SU-DHL-6 (cell line): ENCODE data around the gene RAD51B.

ENCODE experiments used
- H2AFZ ChIP-seq: fragments of 200-600 bp; sonication (generic); 2 replicates; pipeline ENCODE4 v1.6.1; 2014; ENCODE audit warnings: low read depth, mild to moderate bottlenecking, moderate library complexity, mixed read lengths, antibody characterized with exemption, low read length; ENCODE audit not compliant: severe bottlenecking
- H3F3A ChIP-seq: fragments of 200-600 bp; shearing (Covaris generic); 2 replicates; pipeline ENCODE4 v1.6.0; 2016; ENCODE audit warnings: antibody characterized with exemption, mild to moderate bottlenecking; ENCODE audit not compliant: insufficient read depth
- H3K27ac ChIP-seq: fragments of 200-600 bp; sonication (generic); 2 replicates; pipeline ENCODE4 v1.5.1; 2016; ENCODE audit warnings: low read depth, mild to moderate bottlenecking, low read length, moderate library complexity, mixed read lengths
- H3K27me3 ChIP-seq: fragments of 200-600 bp; sonication (generic), shearing (Covaris generic); 2 replicates; pipeline ENCODE4 v1.6.0; 2014; ENCODE audit warnings: mild to moderate bottlenecking, low read length
- H3K36me3 ChIP-seq: fragments of 200-600 bp; sonication (generic); 2 replicates; pipeline ENCODE4 v1.6.1; 2014; ENCODE audit warnings: mild to moderate bottlenecking, low read length, mixed read lengths
- H3K4me2 ChIP-seq: fragments of 300-600, 200-600 bp; shearing (Covaris generic), sonication (generic); 2 replicates; pipeline ENCODE4 v1.6.0; 2014; ENCODE audit warnings: low read length, low read depth, mild to moderate bottlenecking; ENCODE audit not compliant: poor library complexity, severe bottlenecking
- H3K4me3 ChIP-seq: fragments of 200-600 bp; sonication (generic); 2 replicates; pipeline ENCODE4 v1.5.1; 2014; ENCODE audit warnings: antibody characterized with exemption, low read length, mild to moderate bottlenecking, mixed read lengths; ENCODE audit not compliant: insufficient read depth, poor library complexity, severe bottlenecking
- H3K79me2 ChIP-seq: fragments of 200-600 bp; sonication (generic); 2 replicates; pipeline ENCODE4 v1.6.1; 2014; ENCODE audit warnings: mild to moderate bottlenecking, low read length, moderate library complexity; ENCODE audit not compliant: insufficient read depth
- H3K9ac ChIP-seq: fragments of 200-600 bp; sonication (generic); 2 replicates; pipeline ENCODE4 v1.7.0; 2014; ENCODE audit warnings: mild to moderate bottlenecking, low read length
- H3K9me2 ChIP-seq: fragments of 200-600 bp; sonication (generic); replicated peaks from 2 replicates; pipeline ENCODE4 v1.6.1; 2014; ENCODE audit warnings: low read length; ENCODE audit not compliant: insufficient read depth
- H3K9me3 ChIP-seq: fragments of 200-600 bp; sonication (generic); 2 replicates; pipeline ENCODE4 v1.6.1; 2014; ENCODE audit warnings: low read length, mixed read lengths; ENCODE audit not compliant: insufficient read depth
- H4K20me1 ChIP-seq: fragments of 200-600 bp; sonication (generic); 2 replicates; pipeline ENCODE4 v1.6.1; 2014; ENCODE audit warnings: low read depth, mild to moderate bottlenecking, antibody characterized with exemption, low read length, moderate library complexity, mixed read lengths
- CTCF ChIP-seq: fragments of 200-600 bp; sonication (generic); IDR thresholded peaks from one replicate; pipeline ENCODE4 v1.5.1; 2017; ENCODE audit warnings: antibody characterized with exemption, mild to moderate bottlenecking, low read length, moderate library complexity; ENCODE audit not compliant: insufficient read depth, poor library complexity, severe bottlenecking
- EZH2phosphoT487 ChIP-seq: fragments of 200-600 bp; sonication (generic), shearing (Covaris generic); conservative IDR thresholded peaks from 2 replicates; pipeline ENCODE4 v1.6.1; 2018; ENCODE audit warnings: mild to moderate bottlenecking, antibody characterized with exemption, low read length, moderate library complexity, mixed read lengths

Gene RAD51B

DNA sequence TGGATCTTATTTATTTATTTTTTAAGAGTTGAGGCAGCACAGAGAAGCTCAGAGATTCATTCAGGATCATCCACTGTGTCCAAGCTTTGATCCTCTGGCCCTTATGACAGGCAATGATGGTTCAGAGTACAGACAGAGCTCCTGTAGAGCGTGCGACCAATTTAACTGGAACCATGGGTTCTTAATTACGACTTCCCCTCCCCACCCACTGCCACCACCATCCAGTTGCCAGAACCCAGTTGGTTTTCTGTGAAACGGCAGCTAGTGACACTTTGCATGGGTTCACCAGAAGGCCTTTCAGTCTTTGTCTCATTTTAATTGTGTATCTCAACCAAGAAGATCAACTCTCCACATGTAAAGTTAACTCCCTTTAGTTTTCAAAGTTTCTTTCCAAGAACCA lies 495.1 kb downstream of the RAD51B start:
- Histone ChIP-seq H3K27ac (no peak overlapping the region), H4K20me1 (no peaks in the 10 kb centered on the region), H3K79me2 (no peaks in the 10 kb centered on the region), H3K4me3 (no peak overlapping the region), H3K9me2 (no peaks in the 10 kb centered on the region), H3K9me3 (no peaks in the 10 kb centered on the region), H3K4me2 (no peak overlapping the region), H3K9ac (no peak overlapping the region), H3F3A (no peaks in the 10 kb centered on the region), H3K27me3 (no peaks in the 10 kb centered on the region), H2AFZ (no peak overlapping the region), H3K36me3 (no peaks in the 10 kb centered on the region; the same call in 1 of the 2 replicates)
- TF ChIP-seq CTCF (no peak), EZH2phosphoT487 (no peak)

- no peaks in the 10 kb centered on the region for H3K79me2 ChIP-seq
- no peaks in the 10 kb centered on the region for H3K9me3 ChIP-seq
- TF ChIP-seq EZH2phosphoT487, result no peak
- TF ChIP-seq CTCF, result no peak
- no peaks in the 10 kb centered on the region; the same call in 1 of the 2 replicates for H3K36me3 ChIP-seq
- no peak overlapping the region for H2AFZ ChIP-seq
- H3K27me3 ChIP-seq, result no peaks in the 10 kb centered on the region
- H4K20me1 ChIP-seq, result no peaks in the 10 kb centered on the region
- no peak overlapping the region for H3K4me3 ChIP-seq
- no peaks in the 10 kb centered on the region for H3K9me2 ChIP-seq
- no peak overlapping the region for H3K9ac ChIP-seq
- no peak overlapping the region for H3K27ac ChIP-seq
- no peaks in the 10 kb centered on the region for H3F3A ChIP-seq
- H3K4me2 ChIP-seq, result no peak overlapping the region
Measured at GRCh38 chr14:68315081-68315480, 495.5 kb downstream of the RAD51B start.

DNA sequence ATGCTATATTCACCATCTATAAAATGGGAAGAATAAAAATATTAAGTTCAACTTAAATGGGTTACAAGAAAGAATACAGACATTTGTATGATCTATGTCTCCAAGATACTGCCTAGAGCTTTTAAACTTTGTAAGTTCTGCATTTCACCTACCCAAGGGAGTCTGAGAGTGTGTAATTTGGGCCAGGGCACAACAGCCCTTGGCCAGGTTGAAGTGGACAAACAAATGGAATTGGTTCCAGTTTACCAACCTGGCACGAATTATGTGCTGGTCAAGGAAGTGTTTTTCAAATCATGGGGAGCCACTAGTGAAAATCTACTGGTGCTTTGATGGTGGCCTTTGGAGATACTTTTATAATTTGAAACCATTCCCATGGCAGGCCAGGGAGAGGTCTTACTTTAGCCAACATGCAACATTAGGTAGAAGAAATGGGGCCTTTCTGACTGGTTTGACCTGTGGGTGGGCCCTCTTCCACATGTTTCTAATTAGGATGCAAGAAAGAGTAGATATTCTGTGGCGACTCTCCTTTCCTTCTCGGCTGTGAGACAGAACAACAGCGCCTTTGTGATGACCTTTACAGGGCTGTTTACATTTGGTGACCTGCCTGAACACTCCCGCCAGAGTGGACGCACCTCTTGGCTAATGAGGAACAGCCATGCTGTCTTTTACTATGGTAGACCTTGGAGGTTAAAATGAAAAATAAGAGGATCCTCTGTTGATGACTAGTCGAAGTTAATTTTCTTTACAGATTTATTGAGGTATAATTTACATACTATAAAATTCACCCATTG lies 496.7 kb downstream of the RAD51B start:
- no peak overlapping the region for H2AFZ ChIP-seq
- no peaks in the 10 kb centered on the region for H3F3A ChIP-seq
- no peak overlapping the region for H3K27ac ChIP-seq
- H3K9ac ChIP-seq, result no peak overlapping the region
- no peak for TF ChIP-seq EZH2phosphoT487
- TF ChIP-seq CTCF, result no peak
- H3K4me2 ChIP-seq, result no peak overlapping the region
- no peak overlapping the region for H3K4me3 ChIP-seq
- H3K9me3 ChIP-seq, result no peaks in the 10 kb centered on the region
- no peaks in the 10 kb centered on the region for H3K9me2 ChIP-seq
- H4K20me1 ChIP-seq, result no peaks in the 10 kb centered on the region
- H3K27me3 ChIP-seq, result no peaks in the 10 kb centered on the region
- no peaks in the 10 kb centered on the region for H3K79me2 ChIP-seq
- no peaks in the 10 kb centered on the region; the same call in 1 of the 2 replicates for H3K36me3 ChIP-seq
